ENCODE data around the gene BAD. TPM values are rescaled to one million over a fixed set of nuclear protein-coding genes. Genes with fewer than 3 reads are reported as not detected.

BAD gene
- total and polyA plus RNA-seq, 10 of the 15 experiments (the other 5 are each of a cell fraction or from before 2014, with no cell fraction given) = 1.5 to 67.2 (median 39.6) TPM

DNA sequence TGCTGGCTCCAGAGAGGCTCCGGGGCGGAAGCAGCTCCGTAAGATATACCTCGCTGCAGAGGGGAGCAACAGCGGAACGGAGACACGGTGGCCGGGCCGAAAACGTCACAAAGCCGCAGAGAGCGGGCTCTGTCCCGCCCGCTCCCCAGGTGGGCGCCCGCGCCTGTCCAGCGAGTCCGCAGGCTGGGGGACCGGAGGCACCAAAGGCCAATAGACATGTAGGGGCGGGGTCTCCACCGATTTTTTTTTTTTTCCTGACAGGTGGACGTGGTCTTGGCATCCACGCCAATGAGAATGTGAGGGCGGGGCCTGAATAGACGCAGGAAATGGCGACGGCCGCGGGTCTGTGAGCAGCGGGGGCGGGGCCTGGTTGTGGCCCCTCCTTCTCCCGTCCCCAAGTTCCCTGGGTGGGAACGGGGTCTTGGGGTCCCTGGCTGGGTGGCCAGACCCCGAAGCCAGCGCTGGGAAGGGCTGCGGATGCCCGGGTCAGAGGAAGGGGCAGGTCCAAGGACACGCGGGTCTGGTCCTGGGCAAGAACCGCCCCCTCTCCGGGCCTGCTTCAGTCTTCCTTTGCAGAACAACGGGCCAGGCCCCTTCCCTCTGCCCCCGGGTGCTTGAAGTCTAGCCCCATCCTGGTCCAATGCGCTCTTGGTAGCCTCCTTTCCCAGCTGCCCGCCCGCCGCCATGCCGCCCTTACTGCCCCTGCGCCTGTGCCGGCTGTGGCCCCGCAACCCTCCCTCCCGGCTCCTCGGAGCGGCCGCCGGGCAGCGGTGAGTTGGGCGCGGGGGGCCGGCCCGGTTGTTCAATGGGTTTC, 54.1 kb downstream of the BAD start, which contains the start of gene DNAJC4 (continued):
- TF ChIP-seq, protein P1, sequence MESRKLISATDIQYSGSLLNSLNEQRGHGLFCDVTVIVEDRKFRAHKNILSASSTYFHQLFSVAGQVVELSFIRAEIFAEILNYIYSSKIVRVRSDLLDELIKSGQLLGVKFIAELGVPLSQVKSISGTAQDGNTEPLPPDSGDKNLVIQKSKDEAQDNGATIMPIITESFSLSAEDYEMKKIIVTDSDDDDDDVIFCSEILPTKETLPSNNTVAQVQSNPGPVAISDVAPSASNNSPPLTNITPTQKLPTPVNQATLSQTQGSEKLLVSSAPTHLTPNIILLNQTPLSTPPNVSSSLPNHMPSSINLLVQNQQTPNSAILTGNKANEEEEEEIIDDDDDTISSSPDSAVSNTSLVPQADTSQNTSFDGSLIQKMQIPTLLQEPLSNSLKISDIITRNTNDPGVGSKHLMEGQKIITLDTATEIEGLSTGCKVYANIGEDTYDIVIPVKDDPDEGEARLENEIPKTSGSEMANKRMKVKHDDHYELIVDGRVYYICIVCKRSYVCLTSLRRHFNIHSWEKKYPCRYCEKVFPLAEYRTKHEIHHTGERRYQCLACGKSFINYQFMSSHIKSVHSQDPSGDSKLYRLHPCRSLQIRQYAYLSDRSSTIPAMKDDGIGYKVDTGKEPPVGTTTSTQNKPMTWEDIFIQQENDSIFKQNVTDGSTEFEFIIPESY (IDR thresholded peaks at IDR 0.05) = no peak
- TF ChIP-seq RAD21 (IDR thresholded peaks at IDR 0.05; ENCODE audit: insufficient read depth, low read depth, low read length) = no peak
- TF ChIP-seq SMC3 (IDR thresholded peaks at IDR 0.05; ENCODE audit: borderline replicate concordance, low read length) = no peak
- no peak for TF ChIP-seq RBBP5 (conservative IDR thresholded peaks at IDR 0.05)
- no peak for TF ChIP-seq CBX3 (IDR thresholded peaks at IDR 0.05; ENCODE audit: borderline replicate concordance, low read depth)
- TF ChIP-seq POLR2A (IDR thresholded peaks at IDR 0.05; ENCODE audit: low read depth, low read length) = peak; percentile 80
- TF ChIP-seq RUNX3 (IDR thresholded peaks at IDR 0.05; ENCODE audit: low read length) = peak; percentile 65
- TF ChIP-seq NR2C1 (IDR thresholded peaks at IDR 0.05) = no peak
- TF ChIP-seq, protein P2, sequence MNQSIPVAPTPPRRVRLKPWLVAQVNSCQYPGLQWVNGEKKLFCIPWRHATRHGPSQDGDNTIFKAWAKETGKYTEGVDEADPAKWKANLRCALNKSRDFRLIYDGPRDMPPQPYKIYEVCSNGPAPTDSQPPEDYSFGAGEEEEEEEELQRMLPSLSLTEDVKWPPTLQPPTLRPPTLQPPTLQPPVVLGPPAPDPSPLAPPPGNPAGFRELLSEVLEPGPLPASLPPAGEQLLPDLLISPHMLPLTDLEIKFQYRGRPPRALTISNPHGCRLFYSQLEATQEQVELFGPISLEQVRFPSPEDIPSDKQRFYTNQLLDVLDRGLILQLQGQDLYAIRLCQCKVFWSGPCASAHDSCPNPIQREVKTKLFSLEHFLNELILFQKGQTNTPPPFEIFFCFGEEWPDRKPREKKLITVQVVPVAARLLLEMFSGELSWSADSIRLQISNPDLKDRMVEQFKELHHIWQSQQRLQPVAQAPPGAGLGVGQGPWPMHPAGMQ (IDR thresholded peaks at IDR 0.05; ENCODE audit: borderline replicate concordance) = no peak
- TF ChIP-seq, protein P3, sequence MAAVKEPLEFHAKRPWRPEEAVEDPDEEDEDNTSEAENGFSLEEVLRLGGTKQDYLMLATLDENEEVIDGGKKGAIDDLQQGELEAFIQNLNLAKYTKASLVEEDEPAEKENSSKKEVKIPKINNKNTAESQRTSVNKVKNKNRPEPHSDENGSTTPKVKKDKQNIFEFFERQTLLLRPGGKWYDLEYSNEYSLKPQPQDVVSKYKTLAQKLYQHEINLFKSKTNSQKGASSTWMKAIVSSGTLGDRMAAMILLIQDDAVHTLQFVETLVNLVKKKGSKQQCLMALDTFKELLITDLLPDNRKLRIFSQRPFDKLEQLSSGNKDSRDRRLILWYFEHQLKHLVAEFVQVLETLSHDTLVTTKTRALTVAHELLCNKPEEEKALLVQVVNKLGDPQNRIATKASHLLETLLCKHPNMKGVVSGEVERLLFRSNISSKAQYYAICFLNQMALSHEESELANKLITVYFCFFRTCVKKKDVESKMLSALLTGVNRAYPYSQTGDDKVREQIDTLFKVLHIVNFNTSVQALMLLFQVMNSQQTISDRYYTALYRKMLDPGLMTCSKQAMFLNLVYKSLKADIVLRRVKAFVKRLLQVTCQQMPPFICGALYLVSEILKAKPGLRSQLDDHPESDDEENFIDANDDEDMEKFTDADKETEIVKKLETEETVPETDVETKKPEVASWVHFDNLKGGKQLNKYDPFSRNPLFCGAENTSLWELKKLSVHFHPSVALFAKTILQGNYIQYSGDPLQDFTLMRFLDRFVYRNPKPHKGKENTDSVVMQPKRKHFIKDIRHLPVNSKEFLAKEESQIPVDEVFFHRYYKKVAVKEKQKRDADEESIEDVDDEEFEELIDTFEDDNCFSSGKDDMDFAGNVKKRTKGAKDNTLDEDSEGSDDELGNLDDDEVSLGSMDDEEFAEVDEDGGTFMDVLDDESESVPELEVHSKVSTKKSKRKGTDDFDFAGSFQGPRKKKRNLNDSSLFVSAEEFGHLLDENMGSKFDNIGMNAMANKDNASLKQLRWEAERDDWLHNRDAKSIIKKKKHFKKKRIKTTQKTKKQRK (IDR thresholded peaks at IDR 0.05; ENCODE audit: low read depth, low read length) = no peak
- TF ChIP-seq, protein P4, sequence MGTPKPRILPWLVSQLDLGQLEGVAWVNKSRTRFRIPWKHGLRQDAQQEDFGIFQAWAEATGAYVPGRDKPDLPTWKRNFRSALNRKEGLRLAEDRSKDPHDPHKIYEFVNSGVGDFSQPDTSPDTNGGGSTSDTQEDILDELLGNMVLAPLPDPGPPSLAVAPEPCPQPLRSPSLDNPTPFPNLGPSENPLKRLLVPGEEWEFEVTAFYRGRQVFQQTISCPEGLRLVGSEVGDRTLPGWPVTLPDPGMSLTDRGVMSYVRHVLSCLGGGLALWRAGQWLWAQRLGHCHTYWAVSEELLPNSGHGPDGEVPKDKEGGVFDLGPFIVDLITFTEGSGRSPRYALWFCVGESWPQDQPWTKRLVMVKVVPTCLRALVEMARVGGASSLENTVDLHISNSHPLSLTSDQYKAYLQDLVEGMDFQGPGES (IDR thresholded peaks at IDR 0.05) = no peak
- no peak for TF ChIP-seq JUNB (IDR thresholded peaks at IDR 0.05)
- TF ChIP-seq, protein P5, sequence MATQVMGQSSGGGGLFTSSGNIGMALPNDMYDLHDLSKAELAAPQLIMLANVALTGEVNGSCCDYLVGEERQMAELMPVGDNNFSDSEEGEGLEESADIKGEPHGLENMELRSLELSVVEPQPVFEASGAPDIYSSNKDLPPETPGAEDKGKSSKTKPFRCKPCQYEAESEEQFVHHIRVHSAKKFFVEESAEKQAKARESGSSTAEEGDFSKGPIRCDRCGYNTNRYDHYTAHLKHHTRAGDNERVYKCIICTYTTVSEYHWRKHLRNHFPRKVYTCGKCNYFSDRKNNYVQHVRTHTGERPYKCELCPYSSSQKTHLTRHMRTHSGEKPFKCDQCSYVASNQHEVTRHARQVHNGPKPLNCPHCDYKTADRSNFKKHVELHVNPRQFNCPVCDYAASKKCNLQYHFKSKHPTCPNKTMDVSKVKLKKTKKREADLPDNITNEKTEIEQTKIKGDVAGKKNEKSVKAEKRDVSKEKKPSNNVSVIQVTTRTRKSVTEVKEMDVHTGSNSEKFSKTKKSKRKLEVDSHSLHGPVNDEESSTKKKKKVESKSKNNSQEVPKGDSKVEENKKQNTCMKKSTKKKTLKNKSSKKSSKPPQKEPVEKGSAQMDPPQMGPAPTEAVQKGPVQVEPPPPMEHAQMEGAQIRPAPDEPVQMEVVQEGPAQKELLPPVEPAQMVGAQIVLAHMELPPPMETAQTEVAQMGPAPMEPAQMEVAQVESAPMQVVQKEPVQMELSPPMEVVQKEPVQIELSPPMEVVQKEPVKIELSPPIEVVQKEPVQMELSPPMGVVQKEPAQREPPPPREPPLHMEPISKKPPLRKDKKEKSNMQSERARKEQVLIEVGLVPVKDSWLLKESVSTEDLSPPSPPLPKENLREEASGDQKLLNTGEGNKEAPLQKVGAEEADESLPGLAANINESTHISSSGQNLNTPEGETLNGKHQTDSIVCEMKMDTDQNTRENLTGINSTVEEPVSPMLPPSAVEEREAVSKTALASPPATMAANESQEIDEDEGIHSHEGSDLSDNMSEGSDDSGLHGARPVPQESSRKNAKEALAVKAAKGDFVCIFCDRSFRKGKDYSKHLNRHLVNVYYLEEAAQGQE (IDR thresholded peaks at IDR 0.05; ENCODE audit: low read depth, low read length) = no peak
- no peak for TF ChIP-seq SPI1 (IDR thresholded peaks at IDR 0.05; ENCODE audit: borderline replicate concordance, insufficient read depth, low read depth, low read length)
- TF ChIP-seq, protein P6, sequence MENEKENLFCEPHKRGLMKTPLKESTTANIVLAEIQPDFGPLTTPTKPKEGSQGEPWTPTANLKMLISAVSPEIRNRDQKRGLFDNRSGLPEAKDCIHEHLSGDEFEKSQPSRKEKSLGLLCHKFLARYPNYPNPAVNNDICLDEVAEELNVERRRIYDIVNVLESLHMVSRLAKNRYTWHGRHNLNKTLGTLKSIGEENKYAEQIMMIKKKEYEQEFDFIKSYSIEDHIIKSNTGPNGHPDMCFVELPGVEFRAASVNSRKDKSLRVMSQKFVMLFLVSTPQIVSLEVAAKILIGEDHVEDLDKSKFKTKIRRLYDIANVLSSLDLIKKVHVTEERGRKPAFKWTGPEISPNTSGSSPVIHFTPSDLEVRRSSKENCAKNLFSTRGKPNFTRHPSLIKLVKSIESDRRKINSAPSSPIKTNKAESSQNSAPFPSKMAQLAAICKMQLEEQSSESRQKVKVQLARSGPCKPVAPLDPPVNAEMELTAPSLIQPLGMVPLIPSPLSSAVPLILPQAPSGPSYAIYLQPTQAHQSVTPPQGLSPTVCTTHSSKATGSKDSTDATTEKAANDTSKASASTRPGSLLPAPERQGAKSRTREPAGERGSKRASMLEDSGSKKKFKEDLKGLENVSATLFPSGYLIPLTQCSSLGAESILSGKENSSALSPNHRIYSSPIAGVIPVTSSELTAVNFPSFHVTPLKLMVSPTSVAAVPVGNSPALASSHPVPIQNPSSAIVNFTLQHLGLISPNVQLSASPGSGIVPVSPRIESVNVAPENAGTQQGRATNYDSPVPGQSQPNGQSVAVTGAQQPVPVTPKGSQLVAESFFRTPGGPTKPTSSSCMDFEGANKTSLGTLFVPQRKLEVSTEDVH (IDR thresholded peaks at IDR 0.05; ENCODE audit: low read depth, partially characterized antibody) = no peak
